Activated T-cell treated with anti-CD3 and anti-CD28 coated beads for 4 hours (primary cell): ENCODE measurements around the gene ANGPTL2.

Source experiments
- DNase-seq: peaks from one replicate; pipeline ENCODE4 v3.0.0-alpha.2; 2020

Gene ANGPTL2

DNA sequence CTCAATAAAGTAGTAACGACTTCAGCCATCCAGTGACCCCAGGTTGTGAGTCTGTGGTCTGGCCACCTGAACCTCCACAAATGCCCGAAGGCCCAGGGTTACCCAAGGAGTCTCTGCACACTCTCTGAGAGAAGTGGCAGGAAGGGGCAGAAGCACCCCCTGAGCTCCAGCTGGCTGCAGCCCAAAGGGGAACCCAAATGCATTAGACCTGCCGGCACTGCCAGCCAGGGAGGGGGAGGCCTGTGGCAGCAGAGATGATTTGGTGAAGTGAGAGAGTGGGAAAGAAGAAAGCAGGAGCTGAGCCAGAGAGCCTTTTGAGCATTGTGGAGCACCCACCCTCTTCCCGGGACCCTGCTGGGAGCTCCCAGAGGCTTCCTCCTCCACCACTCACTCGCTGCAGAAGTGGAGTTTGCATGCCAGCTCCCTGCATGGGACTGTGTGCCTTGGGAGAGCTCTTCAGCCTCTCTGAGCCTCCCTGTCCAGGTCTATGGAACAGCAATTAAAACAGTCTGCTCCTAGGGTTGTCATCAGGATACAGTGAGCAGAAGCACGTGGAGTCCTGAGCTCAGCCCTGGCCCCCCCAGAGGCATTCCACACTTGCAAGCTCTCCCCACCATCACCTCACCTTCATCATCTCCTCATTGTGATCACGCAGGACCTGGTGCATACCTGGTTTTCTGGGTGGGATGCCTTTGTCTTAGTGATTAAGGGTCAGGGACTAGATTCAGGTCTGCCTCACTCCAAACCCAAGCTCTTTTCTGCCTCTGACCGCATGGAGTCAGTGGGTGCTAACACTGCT is 13.8 kb upstream of the ANGPTL2 start:
- DNase-seq = no peak

DNA sequence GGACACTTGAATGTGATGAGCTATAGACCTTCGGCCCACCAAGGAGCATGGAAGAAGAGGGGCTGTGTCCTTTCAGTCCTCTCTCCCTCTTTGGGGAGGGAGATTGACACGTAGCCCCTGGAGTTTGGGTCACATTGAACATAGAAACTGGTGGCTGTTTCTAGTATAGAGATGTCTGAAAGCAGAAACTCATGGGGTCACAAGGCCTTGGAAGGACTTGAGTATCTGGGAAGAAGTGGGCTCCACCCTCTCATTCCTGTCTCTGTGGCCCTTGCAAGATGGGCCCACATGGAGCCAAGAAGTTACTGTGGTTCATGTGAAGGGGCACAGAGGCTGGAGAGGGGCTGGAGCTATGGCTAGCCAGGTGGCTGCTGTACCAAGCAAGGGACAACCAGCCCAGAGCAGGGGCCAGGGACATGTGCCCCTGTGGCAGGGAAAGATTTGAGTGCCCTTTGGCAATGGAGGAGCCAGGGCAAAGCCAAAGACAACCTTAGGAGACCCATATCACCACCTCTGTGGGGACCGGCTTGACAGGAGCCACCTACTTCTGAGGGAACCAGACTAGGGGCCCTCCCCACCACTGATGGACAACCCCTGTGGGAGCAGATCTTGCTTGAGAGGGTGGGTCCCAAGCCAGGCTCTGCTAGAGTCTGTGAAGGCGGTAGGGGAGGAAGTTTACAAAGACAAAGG is 12.8 kb upstream of the ANGPTL2 start:
- no peak for DNase-seq

DNA sequence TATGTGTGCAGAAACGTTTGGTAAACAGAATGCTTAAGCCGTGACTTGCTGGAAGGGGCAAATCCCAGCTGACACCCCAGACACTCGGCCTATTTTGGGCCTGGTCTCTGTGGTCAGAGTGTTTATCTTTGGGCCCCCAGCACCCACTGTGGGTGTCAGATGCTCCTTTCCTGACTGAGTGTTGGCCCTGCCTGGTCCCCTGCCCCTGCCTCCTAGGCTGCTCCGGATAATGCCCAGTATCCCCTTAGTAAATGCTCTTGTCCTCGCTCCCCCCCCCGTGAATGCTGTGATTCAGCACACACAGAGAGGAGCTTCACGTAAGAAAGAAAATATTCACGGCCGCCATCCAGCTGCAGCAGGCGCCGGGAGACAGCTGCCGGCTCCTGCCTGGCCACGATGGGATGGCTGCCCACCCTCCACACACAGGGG is 11.3 kb upstream of the ANGPTL2 start:
- DNase-seq = no peak

DNA sequence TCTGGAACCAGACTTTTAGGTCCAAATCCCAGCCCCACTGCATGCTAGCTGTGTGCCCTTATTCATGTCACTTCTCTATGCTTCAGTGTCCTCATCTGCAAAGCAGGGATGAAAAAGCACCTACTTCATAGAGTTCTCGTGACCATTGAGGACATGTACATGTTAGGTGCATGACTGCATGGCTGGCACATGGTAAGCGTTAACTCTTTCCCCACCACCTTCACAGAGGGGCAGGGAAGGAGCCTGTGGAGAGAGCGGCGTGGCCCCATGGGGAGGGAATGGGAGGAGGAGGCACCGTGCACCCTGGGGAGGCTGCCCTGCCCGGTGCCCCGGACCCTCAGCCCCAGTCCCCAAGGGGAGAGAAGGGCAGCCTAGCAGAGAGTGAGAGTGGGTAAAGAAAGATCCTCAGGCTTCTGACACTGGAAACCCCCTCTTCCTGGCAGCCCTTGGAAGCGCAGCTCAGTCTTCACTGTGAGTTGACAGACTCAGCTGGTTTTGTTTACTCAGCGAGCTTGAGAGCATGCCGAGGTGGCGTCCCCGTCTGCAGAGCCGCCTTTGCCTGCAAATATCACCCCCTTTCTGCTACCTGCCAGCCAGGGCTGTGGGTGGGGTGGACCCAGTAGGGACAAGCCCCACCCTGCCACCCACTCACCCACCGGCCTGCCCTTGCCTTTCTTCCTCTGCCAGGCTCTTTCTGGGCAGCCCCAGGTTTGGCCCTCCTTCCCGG is 10.6 kb upstream of the ANGPTL2 start:
- DNase-seq = no peak

DNA sequence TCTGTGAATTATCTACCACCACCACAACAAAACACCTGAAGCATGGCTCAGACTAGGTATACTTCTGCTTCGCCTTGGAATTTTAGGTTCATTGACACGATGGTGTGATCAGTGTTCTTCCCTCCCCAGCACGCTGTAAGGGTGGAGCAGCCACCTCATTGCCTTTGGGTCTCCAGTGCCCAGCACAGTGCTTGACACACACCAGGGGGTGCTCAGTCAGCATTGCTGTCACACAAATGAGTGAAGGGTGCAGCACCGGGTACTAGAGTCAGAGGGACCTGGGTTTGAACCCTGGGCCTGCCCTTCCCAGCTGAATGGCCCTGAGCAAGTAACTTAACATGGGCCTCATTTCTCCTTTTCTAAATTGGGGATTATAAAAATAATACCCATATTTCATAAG is 9.9 kb upstream of the ANGPTL2 start:
- DNase-seq = no peak

DNA sequence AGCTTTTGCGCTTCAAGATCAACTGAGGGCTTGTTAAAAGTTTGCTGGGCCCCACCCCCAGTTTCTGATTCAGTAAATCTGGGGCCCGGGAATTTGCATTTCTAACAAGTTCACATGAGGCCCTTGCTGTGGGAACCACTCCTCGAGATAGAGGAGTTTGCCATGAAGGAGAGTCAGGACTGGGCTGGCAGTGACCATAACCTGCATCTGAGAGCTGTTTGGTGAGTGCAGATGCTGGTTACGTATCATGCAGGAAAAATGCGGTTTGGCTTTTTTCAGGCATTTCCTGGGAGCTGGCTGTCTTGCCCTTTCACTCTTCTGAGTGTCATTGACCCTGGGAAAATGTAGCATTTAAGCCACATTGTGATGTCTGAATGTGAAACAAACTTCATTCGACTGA is 9.4 kb upstream of the ANGPTL2 start:
- DNase-seq = no peak

DNA sequence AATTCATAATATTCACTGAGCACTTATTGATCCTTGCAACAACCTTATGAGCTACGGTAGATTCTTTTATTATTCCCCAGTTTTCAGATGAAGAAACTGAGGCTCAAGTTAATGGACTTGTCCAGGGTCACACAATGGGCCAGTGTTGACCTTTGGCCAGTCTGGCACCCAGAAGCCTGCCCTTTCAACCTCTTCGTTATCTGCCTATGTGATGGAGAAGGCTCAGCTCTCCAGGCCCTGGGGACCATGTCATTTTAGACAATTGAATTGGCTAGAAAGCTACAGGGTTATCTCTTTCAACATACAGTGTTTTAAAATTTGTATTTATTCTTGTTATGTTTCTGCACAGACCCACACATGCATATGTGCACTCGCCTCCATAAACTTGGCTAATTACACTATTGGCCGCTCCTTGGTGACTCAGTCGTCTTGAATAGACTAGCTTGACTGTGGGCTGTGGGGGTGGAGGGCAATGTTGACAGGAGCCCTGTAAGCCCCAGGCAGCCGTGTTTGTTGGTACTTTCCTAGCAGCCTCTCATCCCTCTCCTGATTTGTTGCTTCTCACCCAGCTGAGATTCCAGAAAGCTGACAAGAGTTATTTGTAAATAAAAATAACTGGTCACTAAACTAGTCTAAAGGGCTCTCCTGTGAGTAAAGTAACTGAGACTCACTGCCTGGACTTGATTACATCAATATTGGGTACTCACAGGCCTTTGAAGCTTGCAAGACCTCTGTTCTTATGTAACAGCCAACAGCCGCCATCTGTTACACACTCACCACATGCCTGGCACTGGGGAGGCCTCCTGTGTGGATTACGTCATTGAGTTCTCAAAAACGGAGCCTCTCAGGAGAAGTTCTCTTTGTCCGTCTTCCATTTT is 8.5 kb upstream of the ANGPTL2 start:
- DNase-seq = no peak

DNA sequence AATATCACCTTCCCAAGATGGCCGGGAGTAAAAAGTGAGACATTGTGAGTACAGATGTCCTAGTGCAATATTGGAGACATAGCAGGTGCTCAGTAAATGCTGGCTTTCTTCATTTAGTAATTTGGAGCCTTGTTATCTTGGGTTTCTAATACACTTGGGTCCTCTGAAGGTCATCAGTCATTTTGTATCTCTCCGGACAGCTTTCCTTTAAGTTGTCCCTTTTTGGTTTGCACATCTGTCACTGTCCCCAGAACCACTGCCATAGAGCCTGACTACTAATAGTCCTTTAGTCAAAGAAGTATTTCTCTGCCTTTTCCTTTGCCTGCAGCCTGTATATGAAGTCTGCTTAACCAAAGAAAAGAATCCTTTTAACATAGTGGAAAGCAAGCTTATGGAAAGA is 7.8 kb upstream of the ANGPTL2 start:
- no peak for DNase-seq

DNA sequence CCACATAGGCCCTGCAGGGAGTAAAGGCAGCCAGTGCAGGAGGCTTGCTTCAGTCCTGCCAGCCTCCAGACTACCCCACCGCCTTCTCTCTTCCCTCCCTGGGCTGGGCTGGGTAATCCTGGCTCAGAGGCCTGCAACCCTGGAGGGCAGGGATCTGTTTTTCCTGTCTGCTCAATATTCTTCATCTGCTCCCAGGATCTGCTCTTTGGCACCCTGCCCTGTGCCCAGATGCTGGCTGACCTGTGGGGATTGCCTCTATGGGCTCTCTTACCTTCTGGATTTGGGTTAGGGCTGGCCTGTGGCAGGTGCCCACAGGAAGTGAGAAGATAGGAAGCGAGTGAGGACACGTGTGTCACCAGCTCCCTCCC is 7.3 kb upstream of the ANGPTL2 start:
- DNase-seq = no peak

DNA sequence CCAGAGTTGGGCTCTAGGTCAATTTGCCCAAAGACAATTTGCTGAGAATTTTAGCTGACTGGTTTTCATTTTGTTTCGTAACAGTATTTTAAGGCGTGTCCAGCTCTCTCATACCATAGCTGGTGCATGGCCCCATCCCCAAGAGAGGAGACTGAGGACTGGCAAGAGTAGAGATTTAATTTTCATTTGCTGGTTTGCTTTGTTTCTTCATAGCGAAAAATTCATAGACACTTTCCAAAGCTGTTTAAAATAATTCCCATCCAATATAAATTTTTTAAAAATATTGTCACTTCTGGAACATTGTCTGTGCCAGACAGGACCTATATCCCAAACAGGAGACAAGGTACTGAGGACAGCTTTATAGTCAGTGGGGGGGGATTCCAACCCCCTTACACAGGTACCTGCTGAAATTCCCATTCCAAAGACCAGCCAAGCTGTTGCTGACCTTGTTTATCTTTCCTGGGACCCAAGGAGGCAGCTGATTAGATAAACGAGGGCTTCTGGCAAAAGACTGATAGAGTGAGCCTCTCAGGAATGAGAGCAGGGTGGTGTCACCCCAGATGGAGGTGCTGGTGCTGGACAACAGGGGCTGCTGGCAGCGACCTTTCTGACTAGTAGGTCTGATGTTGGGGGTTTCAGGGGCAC is 6.8 kb upstream of the ANGPTL2 start:
- DNase-seq = no peak

DNA sequence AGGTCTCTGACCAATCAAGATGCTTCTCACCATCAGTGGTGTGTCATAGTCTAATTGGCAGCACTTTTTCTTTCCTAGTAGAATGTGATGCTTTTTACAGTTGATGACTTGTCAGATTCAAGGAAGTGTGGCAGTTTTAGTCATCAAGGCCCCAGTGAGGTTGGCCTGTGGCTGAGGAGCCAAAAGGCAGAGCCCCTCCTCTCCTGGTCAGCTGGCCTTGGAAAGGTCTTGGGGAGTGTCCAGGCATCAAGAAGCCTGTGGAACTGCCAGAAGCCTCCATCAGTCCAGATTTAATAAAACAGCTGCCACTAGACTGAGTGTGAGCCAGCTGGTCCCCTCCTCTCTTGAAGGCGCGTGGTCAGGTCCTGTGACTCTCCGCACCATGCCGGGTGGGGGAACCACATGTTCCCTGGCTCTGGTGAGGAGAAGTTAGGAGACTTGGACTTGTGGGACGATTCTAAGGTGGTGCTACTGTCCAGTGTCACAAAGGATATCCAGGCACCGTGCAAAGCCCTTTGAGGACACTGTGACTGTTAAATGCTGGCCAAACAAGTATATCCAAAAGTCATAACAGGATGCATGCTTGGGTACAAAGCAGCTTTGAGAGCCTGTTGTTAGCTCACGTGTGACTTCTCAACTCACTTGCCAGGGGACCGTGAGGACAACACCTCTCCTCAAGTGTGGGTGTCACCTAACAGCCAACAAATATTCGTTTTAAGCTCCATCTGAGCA is 6.1 kb upstream of the ANGPTL2 start:
- DNase-seq = no peak

DNA sequence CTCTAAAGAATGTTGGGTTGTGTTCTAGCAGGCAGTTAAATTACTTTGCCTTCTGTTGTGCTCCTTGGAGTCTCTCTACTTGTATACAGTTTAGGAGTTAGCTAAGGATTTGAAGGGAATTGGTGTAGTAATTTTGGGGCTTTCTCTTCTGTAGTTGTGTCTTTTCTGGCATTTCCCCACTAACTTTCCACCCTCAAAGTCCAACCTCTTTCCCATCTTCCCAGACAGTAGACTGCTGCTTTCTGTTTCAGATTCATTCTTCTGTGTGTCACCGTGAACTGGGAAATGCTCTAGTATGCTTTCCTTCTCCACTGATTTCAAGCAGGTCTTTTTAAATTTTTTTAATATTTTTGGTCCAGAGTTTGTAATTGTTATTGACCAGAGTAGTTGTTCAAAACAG is 4.5 kb upstream of the ANGPTL2 start:
- DNase-seq = no peak

DNA sequence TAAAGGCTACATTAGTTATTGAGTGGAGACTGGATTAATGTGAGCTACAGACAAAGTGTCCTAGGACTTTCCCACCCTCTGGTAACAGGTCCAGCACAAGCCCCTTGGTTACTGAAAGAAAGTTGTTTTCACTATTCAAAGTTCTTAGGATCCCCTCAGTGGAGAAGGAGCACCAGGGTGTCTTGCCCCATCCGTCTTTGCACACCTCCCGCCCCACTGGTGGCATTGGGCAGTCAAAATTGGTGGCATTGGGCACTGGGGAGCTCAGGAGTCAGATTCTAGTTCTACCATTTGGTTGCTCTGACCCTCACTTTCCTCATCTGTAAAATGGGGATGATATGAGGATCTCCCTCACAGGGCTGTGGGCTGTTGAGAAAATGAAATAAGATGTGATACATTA is 2.4 kb upstream of the ANGPTL2 start:
- no peak for DNase-seq

DNA sequence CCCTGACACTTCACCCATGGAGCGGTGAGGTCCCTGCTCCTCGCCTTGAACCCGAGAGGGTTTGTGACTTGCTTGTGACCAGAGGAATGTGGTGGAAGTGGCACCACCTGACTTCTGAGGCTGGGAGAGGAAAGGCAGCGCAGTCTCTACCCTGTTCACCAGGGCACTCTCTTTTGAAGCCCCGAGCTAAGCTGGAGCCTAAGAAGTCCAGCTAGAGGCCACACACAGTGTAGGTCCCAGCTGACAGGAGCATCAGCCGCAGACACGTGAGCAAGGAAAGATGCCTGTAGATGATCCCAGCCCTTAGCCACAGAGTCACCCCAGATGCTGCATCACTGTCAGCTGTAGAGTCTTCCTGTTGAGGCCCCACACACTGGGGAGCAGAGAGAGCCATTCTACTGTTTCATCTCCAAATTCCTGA is 1.7 kb upstream of the ANGPTL2 start:
- DNase-seq = no peak

DNA sequence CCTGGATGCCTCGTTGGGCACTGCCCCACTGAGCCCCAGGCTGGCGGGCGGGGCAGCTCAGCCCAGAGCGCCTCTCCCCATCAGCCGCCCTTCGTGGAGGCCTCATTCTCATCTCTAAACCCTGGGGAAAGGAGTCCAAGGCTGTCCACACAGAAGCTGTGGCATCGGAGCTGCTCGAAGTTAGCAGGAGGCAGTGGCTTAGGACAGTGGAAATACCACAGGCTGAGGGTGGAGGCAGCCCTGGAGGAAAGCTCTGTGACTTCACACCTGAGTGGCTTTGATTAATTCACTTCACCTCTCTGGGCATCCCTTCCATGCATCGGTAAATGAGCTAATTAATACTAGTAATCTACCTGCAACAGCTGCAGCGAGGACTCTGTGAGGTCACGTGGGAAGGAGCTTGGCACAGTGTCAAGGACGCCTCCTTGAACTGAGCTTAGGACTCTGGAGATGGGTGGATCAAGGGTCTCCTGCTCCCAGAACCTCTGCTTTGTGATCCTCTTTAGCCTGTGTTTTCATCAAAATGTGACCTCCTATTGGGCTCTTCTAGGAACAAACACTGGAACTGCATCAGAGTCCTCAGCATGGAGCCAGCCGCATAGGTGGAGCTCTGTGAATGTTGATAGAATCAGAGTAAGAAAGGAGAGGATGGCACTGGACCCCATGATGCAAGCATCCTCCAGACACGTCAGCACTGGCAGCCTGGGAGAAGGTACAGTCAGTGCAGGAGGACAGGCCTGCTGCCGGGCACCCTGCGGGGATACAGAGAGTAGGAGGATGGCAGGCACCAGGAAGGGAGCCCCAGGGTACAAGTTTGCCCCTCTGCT is 842 bp upstream of the ANGPTL2 start:
- no peak for DNase-seq

DNA sequence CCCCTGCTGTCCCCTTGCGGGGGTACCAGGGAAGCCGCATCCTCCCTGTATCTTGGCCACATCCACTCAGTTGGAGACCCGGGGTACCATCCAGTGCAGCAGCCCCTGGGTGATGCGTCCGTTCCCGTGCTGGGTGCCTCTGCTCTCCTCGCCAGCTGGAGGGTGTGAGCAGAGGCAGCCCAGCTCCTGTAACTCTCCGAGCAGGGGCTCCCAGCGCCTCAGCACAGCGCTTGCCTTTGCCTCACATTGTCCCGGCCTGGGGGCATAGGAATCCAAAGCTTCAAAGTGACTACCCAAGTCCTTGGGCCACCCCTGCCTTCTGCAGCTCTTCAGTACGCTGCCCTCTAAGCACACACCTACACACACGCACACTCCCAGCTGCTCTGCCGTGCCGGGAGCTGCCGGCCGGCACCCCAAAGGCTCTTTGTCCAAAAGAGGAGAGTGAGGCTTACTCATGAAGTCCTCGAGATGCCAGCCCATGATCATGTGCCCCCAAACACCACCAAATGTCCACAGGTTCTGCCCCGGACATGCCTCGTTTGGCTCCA is 733 bp downstream of the ANGPTL2 start:
- no peak for DNase-seq

DNA sequence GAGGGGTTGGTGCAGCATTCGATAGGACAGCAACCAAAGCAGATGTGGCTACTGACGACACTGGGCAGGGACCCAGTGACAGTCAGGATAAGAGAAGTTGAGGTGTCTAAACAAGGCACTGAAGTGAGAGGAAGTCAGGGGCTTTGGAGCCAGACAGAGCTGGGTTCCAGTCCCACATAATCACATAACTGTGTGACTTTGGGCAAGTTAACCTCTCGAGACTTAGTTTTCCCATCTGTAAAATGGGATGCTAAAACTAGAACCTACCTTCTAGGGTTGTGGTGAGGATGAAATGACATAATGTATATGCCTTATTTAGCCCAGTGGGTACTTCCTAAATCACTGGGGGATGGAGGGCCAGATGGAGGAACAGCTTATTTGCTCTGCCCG is 3.1 kb downstream of the ANGPTL2 start:
- no peak for DNase-seq

DNA sequence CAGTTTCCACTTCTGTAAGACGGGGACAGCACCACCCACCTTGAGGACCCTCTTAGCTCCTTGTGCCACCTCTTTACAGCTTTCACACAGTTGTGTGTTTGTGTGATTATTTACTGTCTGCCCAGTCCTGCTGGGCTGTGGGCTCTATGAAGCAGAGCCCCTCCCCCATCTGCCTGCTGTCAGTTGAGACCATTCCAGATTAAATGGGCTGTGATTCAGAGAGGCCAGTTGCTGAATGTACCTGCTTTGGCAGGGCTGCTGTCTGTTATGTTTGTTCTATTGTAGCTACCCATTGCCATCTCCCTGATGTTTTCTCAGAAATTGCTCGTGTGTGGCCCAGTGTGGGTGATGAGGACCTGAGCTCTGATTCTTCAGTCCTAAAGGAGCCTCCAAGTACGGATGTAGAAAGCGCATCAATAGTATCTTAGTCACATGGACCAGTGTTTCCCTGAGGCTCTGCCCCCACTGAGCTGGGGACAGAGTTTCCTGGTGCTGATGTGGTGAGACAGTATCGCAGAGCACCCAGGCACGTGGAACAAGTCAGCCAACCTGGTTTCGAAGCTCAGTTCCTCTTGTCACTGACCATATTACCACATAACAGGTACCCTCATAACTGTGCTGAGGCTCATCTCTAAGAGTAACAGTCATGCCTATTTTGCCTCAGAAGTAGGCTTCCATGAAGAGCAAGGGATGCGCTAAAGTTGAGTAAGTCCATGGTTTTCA is 3.7 kb downstream of the ANGPTL2 start:
- no peak for DNase-seq

DNA sequence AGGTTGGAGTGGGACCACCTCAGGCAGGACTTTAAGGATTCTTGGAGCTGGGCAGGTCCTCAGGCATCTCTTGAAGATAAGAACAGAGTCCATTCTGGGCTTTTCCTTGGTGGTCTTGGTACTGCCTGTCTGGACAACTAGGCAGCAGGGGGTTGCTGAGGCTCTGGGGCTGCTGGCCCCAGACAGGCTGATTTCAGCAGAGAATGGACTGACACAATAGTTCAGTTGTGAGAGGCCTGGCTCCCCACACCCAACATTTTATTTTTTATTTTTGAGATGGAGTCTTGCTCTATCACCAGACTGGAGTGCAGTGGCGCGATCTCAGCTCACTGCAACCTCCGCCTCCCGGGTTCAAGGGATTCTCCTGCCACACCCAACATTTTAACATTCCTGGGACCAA is 4.6 kb downstream of the ANGPTL2 start:
- DNase-seq = no peak

DNA sequence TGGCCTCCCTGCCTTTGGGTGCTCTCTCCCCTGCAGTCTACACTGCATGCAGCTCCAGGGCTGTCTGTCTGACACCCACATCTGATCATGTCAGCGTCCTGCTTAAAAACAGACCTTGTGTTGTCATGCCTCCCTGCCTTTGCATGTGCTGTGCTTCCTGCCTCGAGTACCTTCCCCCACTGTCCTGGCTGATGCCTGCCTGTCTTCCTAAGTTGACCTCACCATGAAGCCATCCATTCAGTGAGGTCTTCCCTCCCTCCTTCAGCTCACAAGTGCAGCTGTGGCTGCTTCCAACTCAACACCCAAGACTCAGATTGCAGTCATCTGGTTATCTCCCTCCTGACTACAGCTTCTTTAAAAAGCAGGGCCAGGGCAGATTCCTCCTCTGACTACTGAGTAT is 5.5 kb downstream of the ANGPTL2 start:
- no peak for DNase-seq
